Measurements from ENCODE around the gene ZC2HC1C. TPM values are rescaled to one million over a fixed set of nuclear protein-coding genes. Genes with fewer than 3 reads are reported as not detected.
"Not testable (repeated sequence)": the region's sequence is repeated elsewhere in the genome, so short reads cannot be mapped to it uniquely, and the experiment has no call there.

ZC2HC1C gene
- total RNA-seq, 1 experiment from 2014 or later = 5.2 TPM

DNA sequence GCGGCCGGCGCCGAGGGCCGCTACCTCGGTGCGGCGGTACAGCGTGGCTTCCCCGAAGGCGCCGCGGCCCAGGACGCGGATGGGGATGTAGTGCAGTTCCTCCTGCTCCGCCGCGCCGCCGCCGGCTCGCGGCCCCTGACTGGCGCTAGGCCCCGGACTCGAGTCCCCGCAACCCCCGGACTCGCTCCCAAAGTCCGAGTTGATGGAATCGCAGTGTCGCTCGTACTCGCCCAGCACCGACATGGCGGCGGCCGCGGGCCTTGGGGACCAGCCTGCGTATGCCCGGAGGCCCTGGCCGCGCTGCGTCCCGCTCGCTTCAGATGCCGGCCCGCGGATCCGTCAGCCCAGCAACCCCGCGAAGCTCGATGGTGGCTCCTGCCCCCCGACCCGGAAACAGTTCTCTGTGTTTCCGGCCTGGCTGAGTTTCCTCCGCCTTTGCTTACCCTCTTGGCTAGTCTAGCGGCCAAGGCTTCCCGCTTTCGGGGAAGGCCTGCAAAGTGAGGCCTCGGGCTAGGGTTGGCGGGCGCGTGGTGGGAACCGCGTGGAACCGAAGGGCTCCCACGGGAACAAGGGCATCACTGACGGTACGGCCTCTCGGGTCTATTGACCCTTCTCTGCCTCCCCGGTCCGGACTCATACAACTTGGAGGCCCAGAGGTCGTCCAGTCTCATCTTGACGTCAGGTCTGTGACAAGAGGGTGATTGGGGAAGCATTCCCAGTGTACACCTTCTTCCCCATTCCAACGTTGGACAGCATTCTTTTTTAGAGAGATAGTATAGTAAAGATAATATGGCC lies 57.4 kb downstream of the ZC2HC1C start, which contains the start of gene NEK9:
Gene NEK9 (minus strand): TSS at position 370 of the 795 bp plus-strand sequence. CDS start 127 bp downstream, at position 243.
- DNase-seq (ENCODE audit: low read depth, low spot score) = no peak
- ATAC-seq = peak; percentile 97

DNA sequence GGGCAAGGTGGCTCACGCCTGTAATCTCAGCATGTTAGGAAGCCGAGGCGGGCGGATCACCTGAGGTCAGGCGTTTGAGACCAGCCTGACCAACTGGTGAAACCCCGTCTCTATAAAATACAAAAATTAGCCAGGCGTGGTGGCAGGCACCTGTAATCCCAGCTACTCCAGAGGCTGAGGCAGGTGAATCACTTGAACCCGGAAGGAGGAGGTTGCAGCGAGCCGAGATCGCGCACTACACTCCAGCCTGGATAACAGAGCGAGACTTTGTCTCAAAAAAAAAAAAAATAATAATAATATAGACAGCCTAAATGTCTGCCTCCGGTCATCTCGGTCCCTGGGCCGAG lies 58.0 kb downstream of the ZC2HC1C start:
- in situ Hi-C loops (cut with HindIII; ENCODE audit: low pct_unique_long_range_greater_than_20kb, low sequenced_read_pairs); ATAC-seq; POLR2A ChIA-PET; H3K9me3 ChIP-seq (ENCODE audit: control insufficient read depth, insufficient read depth, low read depth, low read length); H3K27me3 ChIP-seq (ENCODE audit: control insufficient read depth, insufficient read depth, low read length); DNase-seq (ENCODE audit: low read depth, low spot score); intact Hi-C loops (cut with micrococcal nuclease; ENCODE audit: unreplicated experiment); CTCF ChIA-PET: not testable (repeated sequence)
- Histone ChIP-seq H3K36me3 (ENCODE audit: control insufficient read depth, insufficient read depth, low read length) (peaks cover 11% of the 10 kb centered on the region; the same call in 1 of the 2 replicates), H3K4me1 (ENCODE audit: control insufficient read depth, insufficient read depth, low read length) (peaks cover 22% of the 10 kb centered on the region; the same call in 1 of the 2 replicates), H3K4me3 (ENCODE audit: low read depth in 2 of 2, low read length in 2 of 2) (peak overlapping the region; percentile 67 to 71), H3K27ac (ENCODE audit: low read length) (peak overlapping the region; percentile 89)
- BruUV-seq (replicated peaks) = TSS peak; percentile 83

More for the DNA sequence above, 57.4 kb downstream of the ZC2HC1C start, which contains the start of gene NEK9:
- no peaks in the 10 kb centered on the region for H3K27me3 ChIP-seq (ENCODE audit: control insufficient read depth, insufficient read depth, low read length)
- TF ChIP-seq TCF7L2 (IDR thresholded peaks at IDR 0.05; ENCODE audit: low read depth, low read length) (no peak), POLR2AphosphoS5 (IDR thresholded peaks at IDR 0.05; ENCODE audit: low read depth, low read length) (peak; percentile 73), SIN3A (IDR thresholded peaks at IDR 0.05; ENCODE audit: borderline replicate concordance, insufficient read depth, low read depth, low read length) (no peak)
- TF ChIP-seq, protein P1, sequence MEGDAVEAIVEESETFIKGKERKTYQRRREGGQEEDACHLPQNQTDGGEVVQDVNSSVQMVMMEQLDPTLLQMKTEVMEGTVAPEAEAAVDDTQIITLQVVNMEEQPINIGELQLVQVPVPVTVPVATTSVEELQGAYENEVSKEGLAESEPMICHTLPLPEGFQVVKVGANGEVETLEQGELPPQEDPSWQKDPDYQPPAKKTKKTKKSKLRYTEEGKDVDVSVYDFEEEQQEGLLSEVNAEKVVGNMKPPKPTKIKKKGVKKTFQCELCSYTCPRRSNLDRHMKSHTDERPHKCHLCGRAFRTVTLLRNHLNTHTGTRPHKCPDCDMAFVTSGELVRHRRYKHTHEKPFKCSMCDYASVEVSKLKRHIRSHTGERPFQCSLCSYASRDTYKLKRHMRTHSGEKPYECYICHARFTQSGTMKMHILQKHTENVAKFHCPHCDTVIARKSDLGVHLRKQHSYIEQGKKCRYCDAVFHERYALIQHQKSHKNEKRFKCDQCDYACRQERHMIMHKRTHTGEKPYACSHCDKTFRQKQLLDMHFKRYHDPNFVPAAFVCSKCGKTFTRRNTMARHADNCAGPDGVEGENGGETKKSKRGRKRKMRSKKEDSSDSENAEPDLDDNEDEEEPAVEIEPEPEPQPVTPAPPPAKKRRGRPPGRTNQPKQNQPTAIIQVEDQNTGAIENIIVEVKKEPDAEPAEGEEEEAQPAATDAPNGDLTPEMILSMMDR (IDR thresholded peaks at IDR 0.05) = no peak
- TF ChIP-seq, protein P2, sequence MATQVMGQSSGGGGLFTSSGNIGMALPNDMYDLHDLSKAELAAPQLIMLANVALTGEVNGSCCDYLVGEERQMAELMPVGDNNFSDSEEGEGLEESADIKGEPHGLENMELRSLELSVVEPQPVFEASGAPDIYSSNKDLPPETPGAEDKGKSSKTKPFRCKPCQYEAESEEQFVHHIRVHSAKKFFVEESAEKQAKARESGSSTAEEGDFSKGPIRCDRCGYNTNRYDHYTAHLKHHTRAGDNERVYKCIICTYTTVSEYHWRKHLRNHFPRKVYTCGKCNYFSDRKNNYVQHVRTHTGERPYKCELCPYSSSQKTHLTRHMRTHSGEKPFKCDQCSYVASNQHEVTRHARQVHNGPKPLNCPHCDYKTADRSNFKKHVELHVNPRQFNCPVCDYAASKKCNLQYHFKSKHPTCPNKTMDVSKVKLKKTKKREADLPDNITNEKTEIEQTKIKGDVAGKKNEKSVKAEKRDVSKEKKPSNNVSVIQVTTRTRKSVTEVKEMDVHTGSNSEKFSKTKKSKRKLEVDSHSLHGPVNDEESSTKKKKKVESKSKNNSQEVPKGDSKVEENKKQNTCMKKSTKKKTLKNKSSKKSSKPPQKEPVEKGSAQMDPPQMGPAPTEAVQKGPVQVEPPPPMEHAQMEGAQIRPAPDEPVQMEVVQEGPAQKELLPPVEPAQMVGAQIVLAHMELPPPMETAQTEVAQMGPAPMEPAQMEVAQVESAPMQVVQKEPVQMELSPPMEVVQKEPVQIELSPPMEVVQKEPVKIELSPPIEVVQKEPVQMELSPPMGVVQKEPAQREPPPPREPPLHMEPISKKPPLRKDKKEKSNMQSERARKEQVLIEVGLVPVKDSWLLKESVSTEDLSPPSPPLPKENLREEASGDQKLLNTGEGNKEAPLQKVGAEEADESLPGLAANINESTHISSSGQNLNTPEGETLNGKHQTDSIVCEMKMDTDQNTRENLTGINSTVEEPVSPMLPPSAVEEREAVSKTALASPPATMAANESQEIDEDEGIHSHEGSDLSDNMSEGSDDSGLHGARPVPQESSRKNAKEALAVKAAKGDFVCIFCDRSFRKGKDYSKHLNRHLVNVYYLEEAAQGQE (IDR thresholded peaks at IDR 0.05; ENCODE audit: insufficient read depth in 1 of 2, low read depth in 2 of 2, low read length in 1 of 2) = no peak
- ChIA-PET CTCF (no interaction called here), POLR2A (interaction anchor here (1.4 kb wide), 1 partner anchor 166 kb away, joined by 3 read pairs; no protein-coding TSS in a partner anchor)
- H3K27ac ChIP-seq (ENCODE audit: low read length) = peak within 1 kb of the TSS; percentile 89
- H3K9me3 ChIP-seq (ENCODE audit: control insufficient read depth, insufficient read depth, low read depth, low read length) = no peaks in the 10 kb centered on the region
- H3K36me3 ChIP-seq (ENCODE audit: control insufficient read depth, insufficient read depth, low read length) = peaks cover 11% of the 10 kb centered on the region; the same call in 1 of the 2 replicates
- intact Hi-C loops (cut with micrococcal nuclease; ENCODE audit: unreplicated experiment) = no loop called here
- peaks cover 22% of the 10 kb centered on the region; the same call in 1 of the 2 replicates for H3K4me1 ChIP-seq (ENCODE audit: control insufficient read depth, insufficient read depth, low read length)
- peak within 1 kb of the TSS; percentile 67 to 71 for H3K4me3 ChIP-seq (ENCODE audit: low read depth in 2 of 2, low read length in 2 of 2)
- BruUV-seq (replicated peaks) = no TSS peak
- in situ Hi-C loops (cut with HindIII; ENCODE audit: low pct_unique_long_range_greater_than_20kb, low sequenced_read_pairs) = no loop called here

Measured in Panc1 (cell line).